Measurements from ENCODE around the gene KLHL18.

- TF ChIP-seq EZH2 (IDR thresholded peaks at IDR 0.05; ENCODE audit: insufficient read depth, poor library complexity, severe bottlenecking) (no peak), EZH2phosphoT487 (IDR thresholded peaks at IDR 0.05; ENCODE audit: insufficient read depth, low read depth) (no peak)
These were observed 38.1 kb upstream of the KLHL18 start for GRCh38 chr3:47244531-47245100.
